ENCODE data around the gene ENO1. TPM values are rescaled to one million over a fixed set of nuclear protein-coding genes. Genes with fewer than 3 reads are reported as not detected.

The ENO1 gene
- total RNA-seq, 1 donor from 2014 or later: 124 TPM

GRCh38 chr1:8879922-8880676, 1.6 kb upstream of the ENO1 start:
- Histone ChIP-seq H3K36me3 (no peaks in the 10 kb centered on the region), H3K4me3 (peak overlapping the region; percentile 93), H3K9me3 (replicated peaks) (no peaks in the 10 kb centered on the region), H3K27me3 (ENCODE audit: low read depth) (no peaks in the 10 kb centered on the region), H3K4me1 (peaks cover 56% of the 10 kb centered on the region), H3K27ac (replicated peaks) (peak overlapping the region; percentile 99)
- intact Hi-C loops (cut with micrococcal nuclease): no loop called here
- no peak for TF ChIP-seq CTCF (IDR thresholded peaks at IDR 0.05; ENCODE audit: borderline replicate concordance)
- DNase-seq: no peak

GRCh38 chr1:8879464-8879921, 1.0 kb upstream of the ENO1 start:
- no peak for TF ChIP-seq CTCF (IDR thresholded peaks at IDR 0.05; ENCODE audit: borderline replicate concordance)
- H3K27me3 ChIP-seq (ENCODE audit: low read depth): no peaks in the 10 kb centered on the region
- intact Hi-C loops (cut with micrococcal nuclease): no loop called here
- H3K27ac ChIP-seq (replicated peaks): peak overlapping the region; percentile 99
- H3K36me3 ChIP-seq: peaks cover 4% of the 10 kb centered on the region
- no peaks in the 10 kb centered on the region for H3K9me3 ChIP-seq (replicated peaks)
- H3K4me1 ChIP-seq: peaks cover 62% of the 10 kb centered on the region
- peak overlapping the region; percentile 93 for H3K4me3 ChIP-seq
- DNase-seq: no peak

- Histone ChIP-seq H3K27ac (replicated peaks) (peak overlapping the region; percentile 99), H3K9me3 (replicated peaks) (no peaks in the 10 kb centered on the region), H3K4me1 (peaks cover 68% of the 10 kb centered on the region), H3K4me3 (peak overlapping the region; percentile 93), H3K27me3 (ENCODE audit: low read depth) (no peaks in the 10 kb centered on the region), H3K36me3 (peaks cover 10% of the 10 kb centered on the region)
- TF ChIP-seq CTCF (IDR thresholded peaks at IDR 0.05; ENCODE audit: borderline replicate concordance): no peak
- DNase-seq: peak; percentile 98
- intact Hi-C loops (cut with micrococcal nuclease): no loop called here
Observed at GRCh38 chr1:8878698-8879463, 395 bp upstream of the ENO1 start.

- peak overlapping the region; percentile 99 for H3K27ac ChIP-seq (replicated peaks)
Observed at GRCh38 chr1:8876087-8876486, 2.4 kb downstream of the ENO1 start.

More at GRCh38 chr1:8876087-8876486, 2.4 kb downstream of the ENO1 start:
- Histone ChIP-seq H3K4me1 (peaks cover 89% of the 10 kb centered on the region), H3K36me3 (peaks cover 38% of the 10 kb centered on the region), H3K4me3 (peak overlapping the region; percentile 93), H3K9me3 (replicated peaks) (no peaks in the 10 kb centered on the region), H3K27me3 (ENCODE audit: low read depth) (no peaks in the 10 kb centered on the region)
- intact Hi-C loops (cut with micrococcal nuclease): no loop called here
- no peak for TF ChIP-seq CTCF (IDR thresholded peaks at IDR 0.05; ENCODE audit: borderline replicate concordance)
- DNase-seq: no peak
